Tibial nerve (tissue), 4 donors: Measurements from ENCODE around the gene TNK2. TPM values are rescaled to one million over a fixed set of nuclear protein-coding genes. Genes with fewer than 3 reads are reported as not detected.

Source experiments
- DNase-seq, 2 donors: peaks; one replicate each; pipeline ENCODE4 v3.0.0-alpha.2; 2019; ENCODE audit warnings: low spot score in 2 of 2
- H3K27ac ChIP-seq, 4 donors: fragments of 200-600 bp; sonication (generic) in 3 of 4; one replicate each; pipeline ENCODE4 v1.5.1; 2017 to 2019; ENCODE audit warnings: mild to moderate bottlenecking in 1 of 4
- H3K27me3 ChIP-seq, 2 donors: fragments of 200-600 bp; sonication (generic) in 1 of 2; one replicate each; pipeline versions ENCODE4 v1.5.1 to v1.6.0; 2017 to 2019
- H3K36me3 ChIP-seq, 3 donors: fragments of 200-600 bp; sonication (generic); one replicate each; pipeline ENCODE4 v1.5.1; 2018 to 2019
- H3K4me1 ChIP-seq, 4 donors: fragments of 200-600 bp; sonication (generic) in 3 of 4; one replicate each; pipeline ENCODE4 v1.5.1; 2017 to 2019
- H3K4me3 ChIP-seq, 4 donors: fragments of 200-600 bp; sonication (generic) in 3 of 4; one replicate each; pipeline ENCODE4 v1.5.1; 2017 to 2019; ENCODE audit warnings: mild to moderate bottlenecking in 1 of 4, moderate library complexity in 1 of 4
- H3K9me3 ChIP-seq, 4 donors: fragments of 200-600 bp; sonication (generic) in 3 of 4; one replicate each; pipeline ENCODE4 v1.5.1; 2017 to 2019
- EP300 ChIP-seq, 2 donors: sonication (generic); formaldehyde crosslinking; IDR thresholded peaks; one replicate each; pipeline ENCODE4 v1.6.1; 2017; ENCODE audit warnings: antibody characterized with exemption in 2 of 2, mild to moderate bottlenecking in 1 of 2
- POLR2A ChIP-seq, 2 donors: fragments of 450-650 bp; IDR thresholded peaks; one replicate each; pipeline ENCODE4 v1.6.1; 2017; ENCODE audit warnings: antibody characterized with exemption in 2 of 2, mild to moderate bottlenecking in 2 of 2, moderate library complexity in 2 of 2
- WGBS, 2 donors: methylation state at CpG; one replicate each; pipeline ENCODE4 v1.1.5; 2018; 5-methylcytosine and 5-hydroxymethylcytosine counted together
- total RNA-seq, 4 donors: library from RNA; depleted of rRNA; stranded (reverse); fragments of >200 nt; gene quantifications; one replicate each; pipeline ENCODE4 v1.1.0, GENCODE V29; 2016
- TF ChIP-seq, protein P1 (sequence below), 5 experiments: fragments of 200-600 bp in 3 of 5; fragments of 450-650 bp in 2 of 5; sonication (generic) in 3 of 5; IDR thresholded peaks; one replicate each; pipeline ENCODE4 v1.5.1; 2016 to 2019; ENCODE audit warnings: antibody characterized with exemption in 5 of 5, mild to moderate bottlenecking in 3 of 5, moderate library complexity in 2 of 5

Gene TNK2
- total RNA-seq, 4 donors from 2014 or later: 22.2 to 81.9 (median 34.0) TPM

DNA sequence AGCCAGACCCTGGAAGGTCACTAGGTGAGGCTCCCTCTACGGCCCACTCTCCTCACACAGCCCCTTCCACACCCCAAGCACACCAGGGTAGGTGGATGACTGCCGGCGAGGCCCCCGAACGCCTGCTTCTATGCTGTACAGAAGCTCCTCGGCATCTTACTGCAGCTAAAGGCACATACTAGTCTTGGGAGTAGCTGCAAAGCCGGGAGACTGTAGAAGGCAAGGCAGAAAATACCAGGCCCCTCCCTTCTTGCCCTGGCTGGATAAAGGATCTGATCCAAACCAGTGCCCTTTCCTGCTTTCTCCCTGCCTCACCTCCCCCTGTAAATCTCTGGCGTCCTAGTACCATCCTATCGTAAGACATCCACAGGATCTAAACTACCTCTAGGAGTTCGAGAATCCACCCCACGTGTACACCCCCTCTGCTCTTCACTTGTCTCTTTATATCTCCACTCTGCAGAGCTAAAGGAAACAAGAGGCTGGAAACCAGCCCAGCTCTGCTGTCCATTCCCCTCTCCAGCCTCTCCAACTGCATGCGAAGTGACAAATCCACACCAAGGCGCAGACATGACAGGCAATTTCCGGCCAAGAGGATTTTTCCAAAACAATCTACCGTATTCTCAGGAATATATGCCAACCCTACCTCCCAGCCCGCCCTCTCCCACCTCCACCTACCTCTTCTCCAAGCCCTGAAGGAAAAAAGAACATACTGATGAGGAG, 11.8 kb downstream of the TNK2 start:
- peak overlapping the region; percentile 77 to 98 (median 87) for H3K27ac ChIP-seq
- DNase-seq: no peak
- H3K4me1 ChIP-seq: peaks cover 0 to 89% (median 56%) of the 10 kb centered on the region in 4 donors
- H3K27me3 ChIP-seq: no peaks in the 10 kb centered on the region
- TF ChIP-seq POLR2A (IDR thresholded peaks at IDR 0.05) (no peak), EP300 (IDR thresholded peaks at IDR 0.05) (no peak)
- TF ChIP-seq, protein P1, sequence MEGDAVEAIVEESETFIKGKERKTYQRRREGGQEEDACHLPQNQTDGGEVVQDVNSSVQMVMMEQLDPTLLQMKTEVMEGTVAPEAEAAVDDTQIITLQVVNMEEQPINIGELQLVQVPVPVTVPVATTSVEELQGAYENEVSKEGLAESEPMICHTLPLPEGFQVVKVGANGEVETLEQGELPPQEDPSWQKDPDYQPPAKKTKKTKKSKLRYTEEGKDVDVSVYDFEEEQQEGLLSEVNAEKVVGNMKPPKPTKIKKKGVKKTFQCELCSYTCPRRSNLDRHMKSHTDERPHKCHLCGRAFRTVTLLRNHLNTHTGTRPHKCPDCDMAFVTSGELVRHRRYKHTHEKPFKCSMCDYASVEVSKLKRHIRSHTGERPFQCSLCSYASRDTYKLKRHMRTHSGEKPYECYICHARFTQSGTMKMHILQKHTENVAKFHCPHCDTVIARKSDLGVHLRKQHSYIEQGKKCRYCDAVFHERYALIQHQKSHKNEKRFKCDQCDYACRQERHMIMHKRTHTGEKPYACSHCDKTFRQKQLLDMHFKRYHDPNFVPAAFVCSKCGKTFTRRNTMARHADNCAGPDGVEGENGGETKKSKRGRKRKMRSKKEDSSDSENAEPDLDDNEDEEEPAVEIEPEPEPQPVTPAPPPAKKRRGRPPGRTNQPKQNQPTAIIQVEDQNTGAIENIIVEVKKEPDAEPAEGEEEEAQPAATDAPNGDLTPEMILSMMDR (IDR thresholded peaks at IDR 0.05): no peak
- H3K4me3 ChIP-seq: peak overlapping the region; percentile 62 to 88 (median 68)
- H3K36me3 ChIP-seq: no peaks in the 10 kb centered on the region
- no peaks in the 10 kb centered on the region for H3K9me3 ChIP-seq
- 4 to 8% methylated on average over 9 to 16 of the region's 16 CpGs for WGBS, 2 donors

DNA sequence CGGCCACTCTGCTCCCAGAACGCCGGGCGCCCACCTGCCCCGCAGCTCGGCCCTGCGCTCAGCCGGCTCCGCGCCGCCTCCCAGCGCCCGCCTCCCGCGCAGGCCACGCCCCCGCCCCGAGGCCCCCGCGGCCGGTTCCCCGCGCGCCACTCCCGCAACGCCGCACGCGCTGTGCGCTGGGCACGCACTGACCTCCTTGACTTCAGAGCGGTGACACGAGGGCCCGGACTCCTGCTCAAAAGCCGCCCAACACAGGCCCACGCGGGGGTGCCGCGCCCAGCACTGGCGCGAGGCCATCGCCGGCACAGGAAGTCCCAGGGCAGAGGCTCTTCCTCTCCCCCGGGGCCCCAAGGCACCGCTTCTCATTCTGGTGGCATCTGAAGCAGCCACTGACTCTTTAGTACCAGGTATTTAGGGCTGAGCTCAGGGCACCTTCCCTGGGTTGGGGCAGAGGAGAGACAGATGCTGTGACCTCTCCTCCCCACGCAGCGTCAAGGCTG, 12.4 kb downstream of the TNK2 start:
- no peaks in the 10 kb centered on the region for H3K27me3 ChIP-seq
- peak overlapping the region; percentile 62 to 88 (median 68) for H3K4me3 ChIP-seq
- H3K9me3 ChIP-seq: no peaks in the 10 kb centered on the region
- H3K27ac ChIP-seq: peak overlapping the region; percentile 77 to 98 (median 87)
- DNase-seq: peak; percentile 33 to 45
- WGBS, 2 donors: 0% methylated on average over 3 to 12 of the region's 47 CpGs
- peaks cover 0 to 86% (median 53%) of the 10 kb centered on the region in 4 donors for H3K4me1 ChIP-seq
- no peaks in the 10 kb centered on the region for H3K36me3 ChIP-seq
- TF ChIP-seq EP300 (IDR thresholded peaks at IDR 0.05): peak in 1 of 2 donors; percentile 43
- TF ChIP-seq, protein P1 (IDR thresholded peaks at IDR 0.05): no peak
- peak in 1 of 2 donors; percentile 21 for TF ChIP-seq POLR2A (IDR thresholded peaks at IDR 0.05)

GRCh38 chr3:195895078-195895860, 13.1 kb downstream of the TNK2 start:
- Histone ChIP-seq H3K27ac (peak overlapping the region; percentile 77 to 98 (median 87)), H3K4me3 (peak overlapping the region; percentile 62 to 88 (median 68)), H3K9me3 (no peaks in the 10 kb centered on the region), H3K27me3 (no peaks in the 10 kb centered on the region), H3K36me3 (no peaks in the 10 kb centered on the region), H3K4me1 (peaks cover 0 to 82% (median 50%) of the 10 kb centered on the region in 4 donors)
- TF ChIP-seq EP300 (IDR thresholded peaks at IDR 0.05) (no peak), POLR2A (IDR thresholded peaks at IDR 0.05) (no peak)
- TF ChIP-seq, protein P1 (IDR thresholded peaks at IDR 0.05): no peak
- DNase-seq: no peak
- 0% methylated on average over 6 to 37 of the region's 56 CpGs for WGBS, 2 donors

GRCh38 chr3:195893916-195894465, 14.4 kb downstream of the TNK2 start:
- Histone ChIP-seq H3K4me1 (peaks cover 0 to 84% (median 48%) of the 10 kb centered on the region in 4 donors), H3K27ac (peak overlapping the region in 3 of 4 donors; percentile 71 to 98 (median 90)), H3K4me3 (no peak overlapping the region)

More at GRCh38 chr3:195893916-195894465, 14.4 kb downstream of the TNK2 start:
- H3K27me3 ChIP-seq: no peaks in the 10 kb centered on the region
- H3K9me3 ChIP-seq: no peaks in the 10 kb centered on the region
- H3K36me3 ChIP-seq: no peaks in the 10 kb centered on the region
- TF ChIP-seq POLR2A (IDR thresholded peaks at IDR 0.05) (no peak), EP300 (IDR thresholded peaks at IDR 0.05) (no peak)
- TF ChIP-seq, protein P1 (IDR thresholded peaks at IDR 0.05): no peak
- 80 to 82% methylated on average over 7 of the region's 8 CpGs for WGBS, 2 donors
- no peak for DNase-seq
